AG04450 (cell line): ENCODE data around the gene DPP6. TPM values are rescaled to one million over a fixed set of nuclear protein-coding genes. Genes with fewer than 3 reads are reported as not detected.

Experiments used
- CTCF ChIA-PET: fragments of 300-600, 350-600 bp; formaldehyde crosslinking; extraction: SDS; loops from one replicate; lab custom pipeline; 2022; ENCODE audit warnings: antibody characterized with exemption, inconsistent platforms; lab: Charles Lee
- POLR2A ChIA-PET: fragments of 350-600 bp; formaldehyde crosslinking; extraction: SDS; loops from one replicate; lab custom pipeline; 2021; ENCODE audit warnings: antibody characterized with exemption, inconsistent platforms; lab: Yijun Ruan, JAX
- DNase-seq: peaks from one replicate; pipeline ENCODE4 v3.0.0-alpha.2; 2011; ENCODE audit warnings: low read depth, low spot score
- H3K27ac ChIP-seq: one replicate; pipeline ENCODE4 v1.5.1; 2012; ENCODE audit warnings: low read depth, low read length, control low read depth
- H3K27me3 ChIP-seq: one replicate; pipeline ENCODE4 v1.6.0; 2012; ENCODE audit warnings: low read length; ENCODE audit not compliant: control insufficient read depth, insufficient read depth
- H3K4me3 ChIP-seq: 2 replicates; pipeline ENCODE4 v1.5.1; 2011; ENCODE audit warnings: mild to moderate bottlenecking, low read depth, low read length, control low read depth
- H3K9me3 ChIP-seq: 2 replicates; pipeline ENCODE4 v1.5.1; 2012; ENCODE audit warnings: low read length; ENCODE audit not compliant: control insufficient read depth, insufficient read depth
- CTCF ChIP-seq: IDR thresholded peaks from 2 replicates; pipeline ENCODE4 v1.5.1; 2011; ENCODE audit warnings: low read depth, low read length, control low read depth, inconsistent platforms
- polyA plus RNA-seq: library from polyadenylated mRNA; depleted of rRNA; stranded (reverse); fragments of >200 nt; gene quantifications from 2 replicates; pipeline ENCODE4 v1.2.3, GENCODE V29; 2011

Gene DPP6
- polyA plus RNA-seq, 1 experiment = not detected

DNA sequence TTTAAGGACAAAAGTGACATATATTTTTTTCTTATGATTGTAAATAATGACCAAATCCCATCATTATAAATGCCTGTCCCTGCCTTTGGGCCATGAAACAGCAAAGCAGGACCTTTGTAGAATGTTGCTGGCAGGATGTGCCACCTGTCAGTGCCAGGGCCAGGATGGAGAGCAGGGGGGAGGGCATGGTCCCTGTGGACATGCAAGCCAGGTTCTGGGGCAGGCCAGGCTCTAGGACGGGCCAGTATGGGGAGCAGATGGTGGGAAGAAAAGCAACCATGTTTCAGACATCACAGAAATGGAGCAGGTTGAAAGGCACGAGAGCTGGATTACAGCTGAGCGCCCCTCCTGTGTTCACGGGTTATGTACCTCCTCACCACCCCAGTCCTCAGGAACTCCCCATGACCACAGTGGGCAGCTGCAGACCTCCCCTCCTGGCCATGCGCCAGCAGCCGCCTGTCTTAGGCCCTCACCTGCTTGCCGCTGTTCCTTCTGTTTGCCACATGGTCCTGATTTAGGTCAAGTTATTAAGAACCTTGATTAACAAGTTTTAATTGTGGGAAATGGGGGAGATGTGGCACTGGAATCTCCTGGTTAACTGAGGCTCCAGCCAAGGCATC lies 740.3 kb downstream of the DPP6 start:
- no peak for TF ChIP-seq CTCF
- no peak for DNase-seq
- ChIA-PET CTCF (no interaction called here), POLR2A (no interaction called here)
- H3K27ac ChIP-seq = no peak overlapping the region
- H3K4me3 ChIP-seq = no peak overlapping the region
- peaks cover 60% of the 10 kb centered on the region for H3K9me3 ChIP-seq
- no peaks in the 10 kb centered on the region for H3K27me3 ChIP-seq

GRCh38 chr7:154794147-154794780 lies 742.1 kb downstream of the DPP6 start:
- no peak for DNase-seq
- no peak for TF ChIP-seq CTCF
- Histone ChIP-seq H3K9me3 (peaks cover 65% of the 10 kb centered on the region), H3K4me3 (no peak overlapping the region), H3K27me3 (no peaks in the 10 kb centered on the region), H3K27ac (no peak overlapping the region)
- POLR2A ChIA-PET = no interaction called here
- CTCF ChIA-PET = no interaction called here

GRCh38 chr7:154795014-154795413 lies 742.8 kb downstream of the DPP6 start:
- Histone ChIP-seq H3K27me3 (no peaks in the 10 kb centered on the region), H3K9me3 (peaks cover 59% of the 10 kb centered on the region), H3K4me3 (no peak overlapping the region), H3K27ac (no peak overlapping the region)
- ChIA-PET CTCF (no interaction called here), POLR2A (no interaction called here)
- no peak for TF ChIP-seq CTCF
- no peak for DNase-seq

- no peak overlapping the region for H3K27ac ChIP-seq
- no peaks in the 10 kb centered on the region for H3K27me3 ChIP-seq
- DNase-seq = no peak
- no peak for TF ChIP-seq CTCF
- POLR2A ChIA-PET = no interaction called here
- peaks cover 59% of the 10 kb centered on the region for H3K9me3 ChIP-seq
- no peak overlapping the region for H3K4me3 ChIP-seq
- CTCF ChIA-PET = no interaction called here
These were observed 743.2 kb downstream of the DPP6 start for GRCh38 chr7:154795437-154795836.

DNA sequence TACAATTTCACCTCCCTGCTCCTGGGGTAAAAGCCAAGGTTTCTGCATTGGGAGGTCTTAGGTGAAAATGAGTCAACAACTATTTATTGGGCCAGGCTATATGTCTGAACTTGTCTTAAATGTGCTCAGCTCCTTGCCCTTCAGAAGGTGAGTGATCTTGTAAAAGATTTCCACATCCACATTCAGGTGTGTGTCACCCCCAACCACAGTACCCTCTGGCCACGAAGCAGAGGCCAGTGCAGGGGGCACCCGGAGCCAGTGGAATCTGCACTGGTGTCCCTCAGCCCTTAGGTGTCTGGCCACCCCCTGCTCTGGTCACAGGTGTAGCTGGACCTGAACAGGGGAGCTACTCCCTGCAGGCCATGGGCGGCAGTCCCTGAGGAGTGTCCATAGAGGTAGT lies 752.3 kb downstream of the DPP6 start:
- POLR2A ChIA-PET = no interaction called here
- Histone ChIP-seq H3K27ac (no peak overlapping the region), H3K4me3 (no peak overlapping the region), H3K9me3 (peaks cover 74% of the 10 kb centered on the region), H3K27me3 (no peaks in the 10 kb centered on the region)
- no peak for TF ChIP-seq CTCF
- DNase-seq = no peak
- CTCF ChIA-PET = no interaction called here
